HCT116 (cell line): Measurements from ENCODE around the gene AK2. TPM values are rescaled to one million over a fixed set of nuclear protein-coding genes. Genes with fewer than 3 reads are reported as not detected.
A peak's percentile ranks its signal among the peaks of the same experiment; 100 is the strongest.

Experiments used
- ATAC-seq: fragments of 200-7000 bp; cut with Tn5 transposase; 2 replicates; pipeline ENCODE4 v1.9.1; 2020; ENCODE audit warnings: mild to moderate bottlenecking, moderate library complexity
- BruUV-seq: library from RNA; stranded (reverse); fragments of 400-500 nt; replicated peaks from 2 replicates; lab custom pipeline; 2021; lab: Mats Ljungman, UMichigan
- CTCF ChIA-PET: fragments of 300-600 bp; sonication (Branson Sonifier 250); formaldehyde crosslinking; loops from one replicate; lab custom pipeline; 2021; ENCODE audit warnings: antibody characterized with exemption; lab: Charles Lee
- POLR2A ChIA-PET: fragments of 300-600, 350-600 bp; sonication (Branson Sonifier 250); formaldehyde crosslinking; loops from one replicate; lab custom pipeline; 2021; ENCODE audit warnings: antibody characterized with exemption; lab: Charles Lee
- RAD21 ChIA-PET, 2 experiments: fragments of 300-600 bp; sonication (Branson Sonifier 250); formaldehyde crosslinking; loops; one replicate each; lab custom pipeline; 2023; ENCODE audit warnings: low total read pairs in 2 of 2; ENCODE audit not compliant: uncharacterized antibody in 2 of 2, unreplicated experiment in 2 of 2, low non-redundant PET in 1 of 2; lab: Charles Lee
- DNase-seq: peaks from one replicate; pipeline ENCODE4 v3.0.0-alpha.2; 2010; ENCODE audit warnings: low read depth, low spot score
- H2AFZ ChIP-seq: fragments of 200-600 bp; shearing (Covaris generic), sonication (generic); 2 replicates; pipeline ENCODE4 v1.6.1; 2017; ENCODE audit warnings: low read depth, mixed run types, mixed read lengths, antibody characterized with exemption, low read length; ENCODE audit not compliant: poor library complexity, severe bottlenecking
- H3K27ac ChIP-seq: 2 replicates; pipeline ENCODE4 v1.5.1; 2012; ENCODE audit warnings: low read depth, low read length
- H3K27me3 ChIP-seq: fragments of 200-600 bp; sonication (generic); 2 replicates; pipeline ENCODE4 v1.6.1; 2016; ENCODE audit warnings: mixed run types, low read length, mixed read lengths; ENCODE audit not compliant: insufficient read depth
- H3K36me3 ChIP-seq, 2 experiments: fragments of 200-500 bp in 1 of 2; fragments of 200-600 bp in 1 of 2; sonication (Bioruptor generic) in 1 of 2; sonication (generic) in 1 of 2; 2 replicates each; pipeline versions ENCODE4 v1.5.1 to v1.6.1; 2014 to 2016; ENCODE audit warnings: low read length in 2 of 2, inconsistent platforms in 1 of 2, mixed read lengths in 1 of 2, mixed run types in 1 of 2; ENCODE audit not compliant: insufficient read depth in 2 of 2, control insufficient read depth in 1 of 2
- H3K4me1 ChIP-seq, 2 experiments: fragments of 200-600 bp in 1 of 2; sonication (generic) in 1 of 2; 2 replicates each; pipeline versions ENCODE4 v1.5.1 to v1.6.1; 2012 to 2017; ENCODE audit warnings: low read length in 2 of 2, inconsistent platforms in 1 of 2, mild to moderate bottlenecking in 1 of 2, mixed read lengths in 1 of 2, mixed run types in 1 of 2, moderate library complexity in 1 of 2; ENCODE audit not compliant: insufficient read depth in 2 of 2, control insufficient read depth in 1 of 2
- H3K4me2 ChIP-seq: fragments of 200-600 bp; sonication (generic); 2 replicates; pipeline ENCODE4 v1.6.1; 2017; ENCODE audit warnings: mixed run types, low read length, mixed read lengths
- H3K4me3 ChIP-seq, 2 experiments: fragments of 200-600 bp in 1 of 2; sonication (generic) in 1 of 2; replicated peaks in 1 of 2; 2 replicates each; pipeline ENCODE4 v1.5.1; 2011 to 2016; ENCODE audit warnings: low read length in 2 of 2, control low read depth in 1 of 2, low read depth in 1 of 2, mild to moderate bottlenecking in 1 of 2, mixed read lengths in 1 of 2, mixed run types in 1 of 2
- H3K79me2 ChIP-seq: fragments of 200-600 bp; sonication (generic); 2 replicates; pipeline ENCODE4 v1.6.1; 2017; ENCODE audit warnings: mild to moderate bottlenecking, mixed run types, low read length, moderate library complexity, mixed read lengths; ENCODE audit not compliant: insufficient read depth
- H3K9ac ChIP-seq: fragments of 200-600 bp; sonication (generic); 2 replicates; pipeline ENCODE4 v1.6.1; 2016; ENCODE audit warnings: low read length, mixed read lengths
- H3K9me2 ChIP-seq: fragments of 200-600 bp; sonication (generic), shearing (Covaris generic); 2 replicates; pipeline ENCODE4 v1.6.1; 2017; ENCODE audit warnings: mixed run types, mild to moderate bottlenecking, moderate library complexity; ENCODE audit not compliant: insufficient read depth
- H3K9me3 ChIP-seq, 2 experiments: fragments of 200-500 bp in 1 of 2; fragments of 200-600 bp in 1 of 2; sonication (Bioruptor generic) in 1 of 2; sonication (generic) in 1 of 2; 2 replicates each; pipeline ENCODE4 v1.6.1; 2014 to 2017; ENCODE audit warnings: low read length in 2 of 2, mixed read lengths in 2 of 2, inconsistent platforms in 1 of 2, low read depth in 1 of 2, mild to moderate bottlenecking in 1 of 2, mixed run types in 1 of 2, moderate library complexity in 1 of 2; ENCODE audit not compliant: control insufficient read depth in 1 of 2, insufficient read depth in 1 of 2
- H4K20me1 ChIP-seq: fragments of 200-600 bp; sonication (generic), shearing (Covaris generic); 2 replicates; pipeline ENCODE4 v1.6.1; 2017; ENCODE audit warnings: mixed run types, mild to moderate bottlenecking, moderate library complexity; ENCODE audit not compliant: insufficient read depth
- CBX3 ChIP-seq: IDR thresholded peaks from 2 replicates; pipeline ENCODE4 v1.6.1; 2012; ENCODE audit warnings: low read depth
- CEBPB ChIP-seq: IDR thresholded peaks from 2 replicates; pipeline ENCODE4 v1.6.1; 2012; ENCODE audit warnings: low read depth
- CTCF ChIP-seq, 3 experiments: fragments of 200-600 bp in 1 of 3; sonication (generic) in 1 of 3; IDR thresholded peaks in 2 of 3; conservative IDR thresholded peaks in 1 of 3; 2 replicates each; pipeline ENCODE4 v1.5.1; 2012 to 2017; ENCODE audit warnings: low read depth in 2 of 3, low read length in 2 of 3, antibody characterized with exemption in 1 of 3, borderline replicate concordance in 1 of 3, control low read depth in 1 of 3, mild to moderate bottlenecking in 1 of 3, mixed read lengths in 1 of 3, mixed run types in 1 of 3, moderate library complexity in 1 of 3; ENCODE audit not compliant: insufficient read depth in 1 of 3
- RAD21 ChIP-seq: IDR thresholded peaks from 2 replicates; pipeline ENCODE4 v1.6.1; 2012; ENCODE audit warnings: low read depth, mild to moderate bottlenecking
- SIN3A ChIP-seq: IDR thresholded peaks from 2 replicates; pipeline ENCODE4 v1.6.1; 2012; ENCODE audit warnings: low read depth
- SP1 ChIP-seq: IDR thresholded peaks from 2 replicates; pipeline ENCODE4 v1.6.1; 2012; ENCODE audit warnings: low read depth
- YY1 ChIP-seq: IDR thresholded peaks from 2 replicates; pipeline ENCODE4 v1.6.1; 2011; ENCODE audit warnings: low read length, low read depth, moderate library complexity, mild to moderate bottlenecking; ENCODE audit not compliant: insufficient replicate concordance; ENCODE audit errors: extremely low read depth
- ZBTB33 ChIP-seq: IDR thresholded peaks from 2 replicates; pipeline ENCODE4 v1.6.1; 2011; ENCODE audit warnings: mild to moderate bottlenecking, low read length, moderate library complexity; ENCODE audit not compliant: insufficient replicate concordance; ENCODE audit errors: extremely low read depth
- intact Hi-C: fragments of 100-400 bp; cut with micrococcal nuclease; formaldehyde crosslinking; loops from 2 replicates; pipeline ENCODE4 v1.10.0; 2022
- total RNA-seq: library from RNA; stranded (reverse); gene quantifications from one replicate; pipeline ENCODE4 v1.2.1, GENCODE V29; 2021; ENCODE audit not compliant: unreplicated experiment

AK2 gene
- total RNA-seq, 1 experiment from 2014 or later, result 233 TPM

- DNase-seq (no peak), ATAC-seq (peak; percentile 60)
- BruUV-seq, result no TSS peak
- Histone ChIP-seq H3K4me1 (peaks cover 0 to 4% of the 10 kb centered on the region in 2 experiments; a peak in 1 of 4 replicates), H3K4me3 (no peak overlapping the region), H2AFZ (no peak overlapping the region), H4K20me1 (no peaks in the 10 kb centered on the region), H3K9me2 (no peaks in the 10 kb centered on the region), H3K9ac (no peak overlapping the region), H3K79me2 (peaks cover 4% of the 10 kb centered on the region; the same call in 1 of the 2 replicates), H3K9me3 (no peaks in the 10 kb centered on the region), H3K4me2 (no peak overlapping the region), H3K36me3 (no peaks in the 10 kb centered on the region), H3K27me3 (no peaks in the 10 kb centered on the region), H3K27ac (no peak overlapping the region)
- TF ChIP-seq CTCF (IDR thresholded peaks at IDR 0.05 in 2 of 3, conservative IDR thresholded peaks at IDR 0.05 in 1 of 3; ENCODE audit: borderline replicate concordance in 1 of 3, insufficient read depth in 1 of 3, low read depth in 2 of 3, low read length in 2 of 3) (peak; percentile 10 to 51 (median 42); a peak in 3 of 6 replicates), YY1 (no peak), CEBPB (no peak), SP1 (no peak), RAD21 (peak; percentile 19; the same call in 1 of the 2 replicates)
- POLR2A ChIA-PET, result no interaction called here
- CTCF ChIA-PET, result interaction anchor here (0.6 to 3.0 kb wide), 4 partner anchors 8 to 68 kb away, joined by 3 to 7 read pairs (median 5); no protein-coding TSS in a partner anchor
- RAD21 ChIA-PET, result interaction anchor here in 1 of 2 experiments (0.6 kb wide), 1 partner anchor 47 kb away, joined by 5 read pairs; no protein-coding TSS in a partner anchor
- intact Hi-C loops, result no loop called here
Observed at GRCh38 chr1:33001282-33001681, 35.4 kb downstream of the AK2 start.

GRCh38 chr1:33000427-33001026 is 36.2 kb downstream of the AK2 start:
- no peaks in the 10 kb centered on the region for H3K36me3 ChIP-seq
- no peak overlapping the region for H3K9ac ChIP-seq
- DNase-seq, result no peak
- no peaks in the 10 kb centered on the region for H3K9me3 ChIP-seq
- TF ChIP-seq ZBTB33 (no peak), SIN3A (0 out of 2 replicates have a peak, but pooled peaks have one; percentile 42), CBX3 (0 out of 2 replicates have a peak, but pooled peaks have one; percentile 13)
- TF ChIP-seq, all 23 proteins: peak for 2
- no TSS peak for BruUV-seq
- peaks cover 4% of the 10 kb centered on the region; the same call in 1 of the 2 replicates for H3K79me2 ChIP-seq
- no peak overlapping the region for H3K4me2 ChIP-seq
- no peaks in the 10 kb centered on the region for H4K20me1 ChIP-seq
- ChIA-PET RAD21 (interaction anchor here in 1 of 2 experiments (0.6 kb wide), 1 partner anchor 47 kb away, joined by 5 read pairs; no protein-coding TSS in a partner anchor), CTCF (interaction anchor here (0.6 to 3.0 kb wide), 4 partner anchors 8 to 67 kb away, joined by 3 to 7 read pairs (median 5); no protein-coding TSS in a partner anchor), POLR2A (no interaction called here)
- intact Hi-C loops, result no loop called here
- H3K27me3 ChIP-seq, result no peaks in the 10 kb centered on the region
- ATAC-seq, result no peak
- H3K4me3 ChIP-seq, result no peak overlapping the region
- H3K4me1 ChIP-seq, result peaks cover 0 to 4% of the 10 kb centered on the region in 2 experiments; a peak in 1 of 4 replicates
- H3K9me2 ChIP-seq, result no peaks in the 10 kb centered on the region
- H2AFZ ChIP-seq, result no peak overlapping the region
- no peak overlapping the region for H3K27ac ChIP-seq
